Measurements from ENCODE around the gene RAB8B.

The RAB8B gene

DNA sequence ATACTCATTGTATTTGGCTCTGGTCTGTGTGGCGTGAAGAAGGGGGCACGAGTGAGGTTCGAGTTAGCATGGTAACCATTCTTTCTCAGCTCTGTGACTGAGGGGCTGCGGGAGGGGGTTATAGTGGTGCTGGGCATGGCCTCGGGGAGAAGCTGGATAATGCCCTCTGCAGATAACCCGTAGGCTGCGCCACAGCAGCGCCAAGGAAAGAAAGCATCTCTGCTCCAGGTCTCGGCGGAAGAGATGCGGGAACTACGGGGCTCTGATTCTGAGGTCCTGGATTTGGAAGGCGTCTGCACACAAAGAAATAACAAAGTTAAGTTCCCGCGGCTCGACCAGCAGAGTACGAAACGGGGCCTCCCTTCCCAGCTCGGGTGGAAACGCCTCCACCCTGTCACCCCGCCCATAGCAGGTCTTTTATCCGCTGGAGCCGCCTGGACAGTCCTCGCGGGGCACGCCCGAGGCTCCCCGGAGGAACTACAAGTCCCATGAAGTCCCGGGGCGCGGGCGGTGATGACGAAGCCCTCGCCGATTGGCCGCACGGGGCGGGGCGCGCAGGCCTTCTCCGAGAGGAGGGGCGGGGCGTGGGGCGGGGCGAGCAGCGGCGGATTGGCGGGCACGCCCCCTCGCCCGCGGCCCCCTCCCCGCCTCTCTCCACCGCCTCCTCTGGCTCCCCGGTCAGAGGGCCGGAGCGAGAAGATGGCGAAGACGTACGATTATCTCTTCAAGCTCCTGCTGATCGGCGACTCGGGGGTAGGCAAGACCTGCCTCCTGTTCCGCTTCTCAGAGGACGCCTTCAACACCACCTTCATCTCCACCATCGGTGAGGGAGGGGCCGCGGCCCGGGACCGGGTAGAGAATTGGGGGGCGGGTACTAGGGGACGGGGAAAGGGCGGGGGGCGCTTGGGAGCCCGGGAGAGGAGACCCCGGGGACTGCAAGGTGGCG lies at the start of gene RAB8B:
TSS of gene RAB8B (plus strand) at position 681 of the 946 bp plus-strand sequence. CDS start at position 700, 19 bp downstream.
- DNase-seq (ENCODE audit: low spot score), result peak; percentile 96

DNA sequence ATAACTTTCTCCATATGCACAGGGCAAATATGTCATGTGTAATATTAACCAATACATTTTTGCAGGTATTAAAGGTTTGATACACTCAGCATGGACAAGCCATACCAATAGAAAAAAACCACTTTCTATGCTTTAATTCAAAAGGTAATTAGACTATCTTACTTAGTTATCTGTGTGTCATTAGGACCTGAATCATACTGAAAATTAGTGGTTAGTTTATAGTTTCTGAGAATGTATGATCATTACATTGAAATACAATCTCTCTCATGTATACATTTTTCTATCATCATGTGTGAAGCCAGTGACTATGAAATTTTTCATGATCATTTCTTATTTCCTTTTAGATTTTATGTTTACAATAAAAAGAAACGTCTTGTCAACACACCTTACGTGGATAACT lies 48.5 kb upstream of the RAB8B start:
- DNase-seq (ENCODE audit: low spot score), result no peak

DNA sequence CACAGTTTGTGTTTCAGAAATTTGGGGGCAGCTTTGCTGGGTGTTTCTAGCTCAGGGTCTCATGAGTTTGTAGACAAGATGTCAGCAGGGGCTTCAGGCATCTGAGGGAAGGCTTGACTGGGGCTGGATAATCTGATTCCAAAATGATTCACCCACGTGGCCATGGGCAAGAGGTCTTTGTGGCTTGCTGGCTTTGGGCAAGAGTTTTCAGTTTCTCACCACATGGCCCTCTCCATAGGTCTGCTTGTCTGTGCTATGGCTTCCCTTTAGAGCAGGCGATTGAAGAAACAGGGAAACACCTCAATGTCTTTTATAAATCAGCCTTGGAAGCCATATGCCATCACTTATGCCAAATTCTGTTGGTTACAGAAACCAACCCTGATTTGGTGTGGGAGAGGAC lies 44.0 kb upstream of the RAB8B start:
- no peak for DNase-seq (ENCODE audit: low spot score)

DNA sequence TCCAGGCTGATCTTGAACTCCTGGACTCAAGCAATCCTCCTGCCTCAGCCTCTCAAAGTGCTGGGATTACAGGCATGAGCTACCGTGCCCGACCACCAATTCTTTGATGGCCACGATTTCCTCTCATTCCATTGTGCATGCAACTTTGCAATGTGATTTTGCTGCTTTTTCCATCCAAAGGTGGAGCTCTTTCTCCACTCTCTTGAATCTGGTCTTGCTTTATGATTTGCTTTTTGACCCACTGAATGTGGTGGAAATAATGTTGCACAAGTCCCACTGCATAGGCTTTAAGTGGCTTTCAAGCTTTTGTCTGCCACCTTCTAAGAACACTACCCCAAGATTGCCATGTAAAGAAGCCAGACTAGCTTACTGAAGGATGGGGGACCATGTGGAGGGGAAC lies 42.7 kb upstream of the RAB8B start:
- DNase-seq (ENCODE audit: low spot score), result no peak

DNA sequence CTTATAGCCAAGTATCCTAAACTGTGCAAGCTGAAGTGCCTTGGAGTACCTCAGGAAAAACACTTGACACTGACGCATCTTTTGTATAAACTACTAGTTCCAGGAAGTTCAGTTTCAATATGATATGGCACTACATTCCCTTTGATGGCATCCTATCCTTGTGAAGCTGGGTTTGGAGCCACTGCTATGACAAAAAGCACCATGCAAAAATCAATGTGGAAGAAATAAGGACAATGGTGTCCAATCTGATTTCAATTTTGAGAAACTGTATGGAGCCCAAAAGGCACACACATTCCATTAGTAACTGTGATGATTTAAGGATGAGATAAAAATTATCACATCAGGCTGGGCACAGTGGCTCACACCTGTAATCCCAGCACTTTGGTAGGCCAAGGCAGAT lies 37.7 kb upstream of the RAB8B start:
- DNase-seq (ENCODE audit: low spot score), result no peak

DNA sequence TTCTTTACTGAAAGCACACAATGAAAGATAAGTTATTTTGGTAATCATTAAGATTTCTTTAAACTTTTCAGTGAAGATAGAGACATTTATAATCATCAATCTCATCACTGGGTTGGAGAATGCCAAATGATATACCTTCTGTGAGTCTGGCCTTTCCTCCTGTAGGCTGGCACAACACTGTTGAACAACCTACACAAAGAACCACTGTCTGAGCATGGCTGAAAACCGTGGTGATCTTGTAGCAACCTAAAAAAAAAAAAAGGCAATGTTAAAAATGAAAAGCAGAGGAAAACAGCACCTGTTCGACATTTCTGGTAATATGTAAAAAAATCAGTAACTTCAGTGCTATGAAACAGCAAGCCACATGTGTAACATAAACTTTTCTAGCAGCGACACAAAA lies 33.9 kb upstream of the RAB8B start:
- DNase-seq (ENCODE audit: low spot score), result no peak

DNA sequence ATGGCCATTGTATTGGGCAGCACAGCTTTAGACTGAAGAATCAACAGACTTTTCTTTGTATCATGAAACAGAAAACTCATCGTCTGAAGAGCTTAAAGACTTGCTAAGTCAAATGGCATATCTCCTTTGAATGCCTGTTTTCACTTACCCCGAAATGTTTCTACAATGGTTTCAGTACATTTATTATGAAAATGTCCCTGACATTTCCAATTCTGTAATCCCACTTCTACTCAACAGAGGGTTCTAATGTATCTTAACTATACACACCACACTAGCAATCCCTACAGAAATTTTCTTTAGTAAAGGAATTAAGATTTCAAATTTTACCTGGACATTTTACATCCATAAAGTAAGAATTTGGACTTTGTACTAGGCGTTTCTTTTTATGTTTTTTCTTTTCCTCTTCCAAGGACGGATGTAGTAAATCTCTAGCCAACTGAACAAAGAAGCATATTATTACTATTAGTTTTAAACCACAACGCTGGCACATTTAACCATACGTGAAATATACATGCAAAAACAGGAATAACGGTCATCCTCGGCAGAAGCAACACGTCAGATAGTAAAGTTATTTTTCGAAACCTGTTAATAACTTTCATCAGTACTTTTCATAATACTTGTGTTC lies 33.2 kb upstream of the RAB8B start:
- no peak for DNase-seq (ENCODE audit: low spot score)

DNA sequence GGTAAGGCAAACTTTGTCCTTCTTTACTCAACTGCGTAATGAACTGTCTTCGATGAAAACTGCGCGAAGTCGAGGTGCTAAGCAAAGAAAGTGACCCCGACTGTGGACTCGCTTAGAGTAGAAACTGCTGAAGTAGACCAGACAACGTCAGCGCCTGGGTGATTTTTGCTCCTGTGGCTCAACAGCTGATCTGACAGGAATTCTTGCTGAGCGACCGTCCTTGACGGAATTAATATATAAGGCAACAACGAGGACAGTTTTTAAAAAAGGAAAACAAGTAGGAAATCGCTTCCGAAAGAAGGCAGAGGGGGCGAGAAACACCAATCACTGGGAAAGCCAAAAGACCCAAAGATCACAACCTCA lies 32.7 kb upstream of the RAB8B start:
- DNase-seq (ENCODE audit: low spot score), result no peak

DNA sequence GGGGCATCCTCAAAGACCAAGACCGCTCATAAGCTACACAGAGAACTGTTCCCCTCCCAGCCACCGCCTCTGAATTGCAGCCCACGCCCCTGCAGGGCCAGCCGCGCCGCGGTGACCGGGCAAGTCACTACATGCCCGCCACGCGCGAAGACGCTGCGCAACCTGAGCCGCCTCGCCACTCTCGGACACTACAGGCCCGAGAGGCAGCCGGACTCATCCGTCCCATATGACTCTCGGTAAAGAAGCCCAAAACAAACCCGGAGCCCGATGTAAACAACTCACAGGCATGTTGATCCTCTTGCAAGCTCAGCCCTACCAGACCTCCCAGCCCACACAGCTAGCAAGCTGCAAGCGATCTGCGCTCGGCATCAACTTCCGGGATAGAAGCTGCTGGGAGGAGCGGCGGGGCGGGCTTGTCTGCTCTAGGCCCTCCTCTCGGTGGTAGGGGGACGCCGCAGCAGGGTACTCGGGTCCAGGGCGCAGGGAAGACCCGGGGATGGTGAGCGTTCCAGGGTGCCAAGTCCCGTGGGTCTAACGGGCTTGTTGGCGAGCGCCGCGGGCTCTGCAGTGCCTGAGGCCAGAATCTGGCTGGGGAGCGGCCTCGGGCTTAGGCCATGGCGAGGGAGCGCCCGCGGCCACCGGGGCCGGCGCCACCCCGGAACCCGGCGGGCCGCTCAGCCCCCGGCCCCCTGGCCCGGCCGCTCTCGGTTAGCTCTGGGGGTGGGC lies 32.1 kb upstream of the RAB8B start, which contains the start of gene RPS27L:
TSS of gene RPS27L (minus strand) at position 360 of the 726 bp plus-strand sequence. CDS start at position 288, 72 bp downstream.
- DNase-seq (ENCODE audit: low spot score), result peak; percentile 88

DNA sequence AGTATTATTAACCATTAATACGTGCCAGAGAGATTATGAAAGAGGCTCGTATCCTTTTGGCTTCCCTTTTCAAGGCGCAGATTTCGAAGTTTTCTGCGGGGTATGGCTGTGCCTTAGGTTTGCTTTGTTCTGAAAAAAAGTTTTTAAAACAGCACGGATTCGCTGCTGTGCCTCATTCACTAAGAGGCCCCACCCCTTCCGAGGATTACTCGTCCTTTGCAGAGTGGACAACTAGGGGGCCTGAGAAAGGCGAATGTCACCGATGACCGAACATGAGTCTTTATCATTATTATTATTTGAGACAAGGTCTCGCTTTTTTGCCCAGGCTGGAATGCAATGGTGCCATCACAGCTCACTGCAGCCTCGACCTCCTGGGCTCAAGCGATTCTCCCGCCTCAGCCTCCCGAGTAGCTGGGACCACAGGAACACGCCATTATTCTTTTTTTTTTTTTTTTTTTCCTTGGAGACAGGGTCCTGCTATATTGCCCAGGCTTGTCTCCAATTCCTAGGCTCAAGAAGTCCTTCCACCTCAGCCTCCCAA lies 31.4 kb upstream of the RAB8B start:
- DNase-seq (ENCODE audit: low spot score), result peak; percentile 22

DNA sequence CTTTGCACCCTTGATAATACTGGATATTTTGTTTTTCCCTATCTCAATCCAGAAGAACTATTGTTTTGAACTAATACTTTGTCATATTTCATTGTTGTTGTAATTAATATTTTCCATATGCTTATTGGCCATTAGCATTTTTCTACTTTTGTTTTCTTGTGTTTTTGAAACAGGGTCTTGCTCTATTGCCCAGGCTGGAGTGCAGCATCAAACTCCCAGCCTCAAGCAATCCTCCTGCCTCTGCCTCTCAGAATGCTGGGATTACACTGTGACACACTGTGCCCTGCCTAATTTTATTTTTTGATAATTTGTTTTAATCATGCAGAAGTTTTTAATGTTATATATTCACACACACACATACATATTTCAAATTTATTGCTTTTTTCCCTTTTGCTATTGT lies 28.8 kb upstream of the RAB8B start:
- DNase-seq (ENCODE audit: low spot score), result no peak

DNA sequence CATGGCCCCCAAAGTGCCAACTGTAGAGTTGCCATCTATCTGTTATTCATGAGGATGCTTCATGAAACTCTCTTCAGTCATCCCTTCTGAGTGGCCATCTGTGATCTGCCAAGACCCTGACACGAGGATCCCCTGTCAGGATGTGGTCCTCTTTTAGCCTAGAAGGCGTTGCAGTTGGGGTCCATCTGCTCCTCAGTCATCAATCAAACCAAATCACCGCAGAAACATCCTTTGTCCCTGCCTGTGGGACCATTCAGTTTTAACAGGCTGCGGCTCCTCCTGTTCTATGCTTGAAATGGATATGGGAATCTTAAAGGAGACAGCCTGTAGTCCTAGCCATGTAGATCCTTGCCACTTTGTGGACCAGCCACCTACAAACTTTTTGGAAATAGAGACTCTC lies 26.2 kb upstream of the RAB8B start:
- no peak for DNase-seq (ENCODE audit: low spot score)

DNA sequence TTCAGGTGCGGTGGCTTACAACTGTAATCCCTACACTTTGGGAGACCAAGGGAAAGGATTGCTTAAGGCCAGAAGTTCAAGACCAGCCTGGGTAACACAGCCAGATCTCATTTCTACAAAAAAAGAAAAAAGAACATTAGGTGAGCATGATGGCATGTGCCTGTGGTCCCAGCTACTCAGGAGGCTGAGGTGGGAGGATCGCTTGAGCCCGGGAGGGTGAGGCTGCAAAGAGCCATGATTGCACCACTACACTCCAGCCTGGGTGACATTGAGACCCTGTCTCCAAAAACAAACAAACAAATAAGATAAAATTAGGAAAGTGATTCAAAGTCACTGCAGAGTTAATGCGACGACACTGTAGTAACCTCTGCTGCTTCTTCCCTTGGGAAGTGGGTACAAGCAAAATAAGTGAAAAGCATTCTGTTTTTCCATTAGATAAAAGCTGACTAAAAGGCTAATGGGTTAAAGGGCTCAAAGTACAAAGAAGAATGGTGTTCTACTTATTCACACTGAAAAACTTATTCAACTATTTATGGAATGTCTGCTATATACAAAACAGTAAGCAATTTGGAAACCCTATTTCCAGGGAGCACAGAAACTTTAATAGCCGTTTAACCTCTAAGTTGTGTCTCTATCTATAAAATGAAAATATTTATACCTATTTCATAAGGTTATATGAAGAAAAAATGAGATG lies 24.1 kb upstream of the RAB8B start:
- DNase-seq (ENCODE audit: low spot score), result no peak

DNA sequence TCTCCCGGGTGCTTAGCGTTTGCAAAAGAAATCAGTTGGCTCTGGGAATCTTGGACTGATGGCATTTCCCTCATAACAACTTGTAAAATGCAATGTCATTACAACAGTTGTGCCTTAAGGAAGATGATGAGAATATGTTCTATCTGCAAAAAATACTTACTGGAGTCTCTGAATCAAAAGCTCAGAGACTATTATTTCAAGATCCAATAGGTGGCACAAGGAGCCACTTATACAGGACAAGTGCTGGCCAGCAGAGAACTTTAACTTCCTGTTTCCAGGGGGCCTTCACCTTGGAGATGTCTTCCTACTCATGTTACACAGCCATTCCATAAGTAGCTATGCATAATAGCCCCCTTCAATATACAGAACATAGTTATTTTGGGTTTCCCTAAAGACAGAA lies 23.2 kb upstream of the RAB8B start:
- peak; percentile 15 for DNase-seq (ENCODE audit: low spot score)

DNA sequence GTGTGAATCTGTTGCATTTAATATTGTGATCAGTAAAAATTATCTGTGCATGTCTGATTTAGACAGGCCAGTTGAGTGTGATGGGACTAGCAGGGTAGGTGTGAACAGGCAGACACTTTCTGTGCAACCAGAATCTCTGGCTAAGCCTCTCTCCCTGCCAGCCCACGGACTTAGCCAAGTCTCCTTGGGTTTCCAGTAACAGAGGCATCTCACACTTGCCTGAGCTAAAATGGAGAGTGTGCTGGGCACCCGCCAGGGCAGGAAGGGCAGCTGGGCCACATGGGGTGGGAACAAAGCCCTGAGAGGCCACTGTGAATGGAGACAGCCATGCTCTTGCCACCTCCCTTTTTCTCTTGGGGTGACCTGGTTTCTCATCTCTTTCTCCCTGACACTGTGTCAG lies 19.6 kb upstream of the RAB8B start:
- no peak for DNase-seq (ENCODE audit: low spot score)

DNA sequence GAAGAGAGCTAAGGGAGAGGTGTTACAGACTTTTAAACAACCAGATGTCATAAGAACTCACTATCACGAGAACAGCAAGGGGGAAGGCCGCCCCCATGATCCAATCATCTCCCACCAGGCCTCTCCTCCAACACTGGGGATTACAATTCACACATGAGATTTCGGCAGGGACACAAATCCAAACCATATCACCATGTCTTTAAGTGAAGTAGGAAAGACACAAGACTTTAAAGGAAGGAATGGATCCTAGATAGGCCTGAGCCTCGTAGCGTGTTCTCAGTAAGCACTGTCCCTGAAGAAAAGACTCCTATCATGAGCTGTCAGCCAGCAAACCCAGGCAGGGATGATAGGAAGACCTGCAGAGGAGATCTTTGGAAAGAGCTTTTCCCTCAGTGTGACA lies 17.0 kb upstream of the RAB8B start:
- DNase-seq (ENCODE audit: low spot score), result no peak

DNA sequence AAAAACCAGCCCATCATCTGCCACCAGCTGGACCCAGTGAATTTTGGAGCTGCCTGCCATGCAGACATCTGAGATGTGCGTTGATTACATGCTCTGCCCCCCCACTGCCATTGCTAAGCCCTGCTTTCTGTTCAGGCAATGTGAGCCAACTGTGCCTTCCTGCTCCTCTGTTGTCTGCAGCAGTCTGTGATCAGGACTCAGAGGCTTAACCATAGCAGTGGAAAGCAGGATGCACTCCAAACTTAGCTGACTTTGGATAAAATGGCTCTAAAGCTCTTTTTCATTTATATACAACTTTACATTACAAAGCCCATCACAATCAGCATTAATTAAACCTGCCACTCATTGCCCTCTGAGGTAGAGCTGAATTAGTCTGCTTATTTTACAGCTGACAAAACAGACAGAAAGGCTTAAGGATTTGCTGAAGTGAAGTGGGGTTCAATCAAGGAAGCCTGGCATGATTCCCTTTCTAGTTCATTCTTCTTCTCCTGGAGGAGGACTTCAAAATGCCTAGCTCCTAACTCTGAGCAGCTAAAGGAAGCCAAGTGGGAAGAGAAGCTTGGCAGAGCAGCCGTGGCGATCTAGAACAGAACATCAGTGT lies 16.5 kb upstream of the RAB8B start:
- no peak for DNase-seq (ENCODE audit: low spot score)

DNA sequence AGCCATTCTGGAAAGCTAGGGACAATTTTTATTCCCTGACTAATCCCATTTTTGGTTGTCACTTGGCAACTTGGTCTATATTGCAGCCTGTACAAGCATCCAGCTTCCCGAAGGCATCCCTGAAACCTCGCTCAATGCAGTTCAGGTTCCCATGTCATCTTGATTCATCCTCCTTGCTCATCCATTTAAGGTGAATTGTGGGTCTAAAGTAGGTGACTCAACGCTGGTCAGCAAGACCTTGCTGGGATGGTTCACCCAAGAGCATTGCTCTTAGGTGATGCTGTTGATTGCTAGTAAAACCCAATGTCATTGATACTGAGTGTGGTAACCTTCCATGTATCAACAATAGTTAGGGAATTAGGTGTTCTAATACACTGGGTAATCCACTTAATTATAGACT lies 13.1 kb upstream of the RAB8B start:
- no peak for DNase-seq (ENCODE audit: low spot score)

DNA sequence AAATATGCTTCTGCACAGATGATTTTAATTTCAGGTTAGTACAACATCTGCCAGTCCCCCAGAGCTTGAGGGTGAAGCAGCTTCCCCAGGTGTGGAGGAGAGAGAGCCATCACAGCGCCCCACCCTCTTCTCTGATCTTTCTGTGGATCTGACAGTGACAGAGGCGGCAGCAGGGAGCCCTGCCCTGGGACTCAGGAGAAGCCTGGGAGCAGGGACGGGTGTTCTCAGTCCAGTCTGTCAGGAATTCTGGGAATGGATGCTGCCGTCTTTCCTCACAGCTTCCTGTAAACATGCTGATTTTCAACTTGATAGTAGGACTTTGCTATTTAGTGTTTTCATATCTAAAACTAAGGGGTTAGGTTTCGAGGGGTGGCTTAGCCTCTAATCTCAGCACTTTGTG lies 11.4 kb upstream of the RAB8B start:
- no peak for DNase-seq (ENCODE audit: low spot score)

DNA sequence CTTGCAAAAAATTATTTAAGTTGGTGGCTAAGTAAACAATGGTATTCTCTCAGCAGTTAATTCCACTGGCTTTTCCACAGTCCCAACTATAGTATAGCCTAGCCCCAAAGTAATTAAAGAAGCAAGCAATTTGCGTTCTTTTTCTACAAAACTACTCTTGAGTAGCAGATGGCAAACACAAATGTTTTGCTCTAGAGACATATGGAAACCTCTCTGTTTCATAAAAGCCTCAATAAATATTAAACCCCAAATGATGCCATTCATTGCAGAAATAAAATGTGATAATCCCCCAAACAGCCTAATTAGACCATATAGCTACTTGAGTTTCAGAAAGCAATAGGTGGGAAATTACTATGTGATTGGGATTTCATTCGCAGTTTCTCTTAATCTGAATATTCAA lies 8.7 kb upstream of the RAB8B start:
- no peak for DNase-seq (ENCODE audit: low spot score)

DNA sequence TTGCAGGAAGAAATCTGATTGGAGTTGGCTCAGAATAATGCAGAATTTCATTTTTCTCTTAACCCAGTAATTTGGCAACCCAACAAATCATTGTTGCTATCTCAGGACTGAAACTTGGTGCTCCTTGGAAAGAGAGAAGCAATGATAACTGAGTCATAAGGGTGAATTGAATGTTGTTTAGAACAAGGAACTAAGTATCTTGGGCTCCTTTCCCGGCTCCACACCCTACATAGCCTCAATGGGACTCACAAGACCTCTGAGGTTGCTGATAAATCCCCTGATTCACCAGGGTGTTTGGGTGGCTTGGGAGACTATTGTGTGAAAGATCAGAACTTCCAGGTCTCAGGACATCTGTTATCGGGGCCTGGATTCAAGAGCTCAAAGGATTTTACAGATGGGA lies 7.8 kb upstream of the RAB8B start:
- no peak for DNase-seq (ENCODE audit: low spot score)

DNA sequence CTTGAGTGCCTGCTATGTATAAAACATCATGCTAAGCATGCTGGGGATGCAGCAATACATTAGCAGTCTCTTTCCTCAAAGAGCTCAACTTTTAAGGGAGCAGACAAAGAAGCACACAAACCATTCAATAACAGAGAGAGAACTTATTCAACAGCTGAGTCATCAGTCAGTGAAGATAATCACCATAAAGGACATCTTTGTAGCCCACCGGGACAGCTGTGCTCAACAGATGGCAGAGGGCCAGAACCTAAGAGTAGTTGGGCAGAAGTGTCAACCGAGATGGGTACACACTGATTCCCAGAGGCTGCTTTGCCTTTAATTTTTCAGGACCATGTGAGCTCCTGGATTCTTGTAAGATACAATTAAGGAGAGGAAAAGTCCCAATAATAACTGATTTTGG lies 4.2 kb upstream of the RAB8B start:
- no peak for DNase-seq (ENCODE audit: low spot score)
